Stimulated activated CD8-positive, alpha-beta memory T cell treated with anti-CD3 and anti-CD28 coated beads, Interleukin-2, amount 100 ng/mL, for 1 hour (primary cell): ENCODE data around the gene PTPRG.
A peak's percentile ranks its signal among the peaks of the same experiment; 100 is the strongest.

ENCODE experiments used
- DNase-seq, 2 donors: peaks; one replicate each; pipeline ENCODE4 v3.0.0-alpha.2; 2020; ENCODE audit warnings: low read depth in 2 of 2

The PTPRG gene

GRCh38 chr3:62183969-62184368 lies 622.6 kb downstream of the PTPRG start:
- no peak for DNase-seq

- no peak for DNase-seq
These were observed 623.2 kb downstream of the PTPRG start for GRCh38 chr3:62184559-62184958.

GRCh38 chr3:62187022-62187431 lies 625.7 kb downstream of the PTPRG start:
- no peak for DNase-seq

GRCh38 chr3:62188681-62189375 lies 627.5 kb downstream of the PTPRG start:
- peak in 1 of 2 donors; percentile 38 for DNase-seq

- DNase-seq = no peak
These were observed 628.0 kb downstream of the PTPRG start for GRCh38 chr3:62189376-62189698.

GRCh38 chr3:62192891-62193290 lies 631.5 kb downstream of the PTPRG start:
- DNase-seq = no peak

- no peak for DNase-seq
These were observed 632.4 kb downstream of the PTPRG start for GRCh38 chr3:62193586-62194345.

GRCh38 chr3:62197350-62198012 lies 636.1 kb downstream of the PTPRG start:
- DNase-seq = no peak

GRCh38 chr3:62199126-62199525 lies 637.8 kb downstream of the PTPRG start:
- no peak for DNase-seq

GRCh38 chr3:62201438-62202035 lies 640.2 kb downstream of the PTPRG start:
- DNase-seq = no peak

- DNase-seq = no peak
These were observed 641.8 kb downstream of the PTPRG start for GRCh38 chr3:62203152-62203551.

GRCh38 chr3:62203561-62203960 lies 642.2 kb downstream of the PTPRG start:
- no peak for DNase-seq

GRCh38 chr3:62207197-62207596 lies 645.8 kb downstream of the PTPRG start:
- DNase-seq = no peak

- DNase-seq = no peak
These were observed 647.0 kb downstream of the PTPRG start for GRCh38 chr3:62208385-62208784.

- no peak for DNase-seq
These were observed 647.7 kb downstream of the PTPRG start for GRCh38 chr3:62209101-62209500.

- DNase-seq = no peak
These were observed 648.6 kb downstream of the PTPRG start for GRCh38 chr3:62210011-62210410.

GRCh38 chr3:62211675-62212429 lies 650.5 kb downstream of the PTPRG start:
- no peak for DNase-seq

- DNase-seq = no peak
These were observed 653.5 kb downstream of the PTPRG start for GRCh38 chr3:62214850-62215249.

GRCh38 chr3:62220616-62221015 lies 659.2 kb downstream of the PTPRG start:
- no peak for DNase-seq

- DNase-seq = no peak
These were observed 663.7 kb downstream of the PTPRG start for GRCh38 chr3:62225051-62225450.

- no peak for DNase-seq
These were observed 665.4 kb downstream of the PTPRG start for GRCh38 chr3:62226601-62227339.
